Endothelial cell of umbilical vein (primary cell): ENCODE results near the gene THEM5. TPM values are rescaled to one million over a fixed set of nuclear protein-coding genes. Genes with fewer than 3 reads are reported as not detected.

Source experiments
- BruUV-seq: library from RNA; stranded (reverse); fragments of 400-500 nt; replicated peaks from 2 replicates; lab custom pipeline; 2021; lab: Mats Ljungman, UMichigan
- CTCF ChIA-PET: fragments of 300-600, 350-600 bp; sonication (Branson Sonifier 250); formaldehyde crosslinking; loops from one replicate; lab custom pipeline; 2021; ENCODE audit warnings: antibody characterized with exemption, inconsistent platforms; lab: Charles Lee
- POLR2A ChIA-PET: fragments of 300-600, 350-600 bp; sonication (Branson Sonifier 250); formaldehyde crosslinking; loops from one replicate; lab custom pipeline; 2021; ENCODE audit warnings: antibody characterized with exemption, inconsistent platforms; lab: Charles Lee
- DNase-seq: peaks from one replicate; pipeline ENCODE4 v3.0.0-alpha.2; 2011; ENCODE audit warnings: low read depth, low spot score
- FAIRE-seq: peaks from 2 replicates; lab custom pipeline; 2011; peaks lifted over from hg19 to GRCh38; lab: Jason Lieb, UNC
- H2AFZ ChIP-seq: 2 replicates; pipeline ENCODE4 v1.6.0; 2012; ENCODE audit warnings: low read depth, low read length, control low read depth, inconsistent platforms
- H3K27ac ChIP-seq: 2 replicates; pipeline ENCODE4 v1.5.1; 2011; ENCODE audit warnings: low read depth, mild to moderate bottlenecking, control low read depth, low read length, moderate library complexity; ENCODE audit not compliant: insufficient read depth
- H3K27me3 ChIP-seq, 2 experiments: 2 replicates each; pipeline versions ENCODE4 v1.6.0 to v1.6.1; 2011; ENCODE audit warnings: low read length in 2 of 2, mixed read lengths in 1 of 2; ENCODE audit not compliant: control insufficient read depth in 2 of 2, insufficient read depth in 2 of 2
- H3K36me3 ChIP-seq, 2 experiments: 2 replicates in 1 of 2; 3 replicates in 1 of 2; pipeline ENCODE4 v1.5.1; 2011; ENCODE audit warnings: low read length in 2 of 2, mild to moderate bottlenecking in 1 of 2, moderate library complexity in 1 of 2; ENCODE audit not compliant: control insufficient read depth in 2 of 2, insufficient read depth in 2 of 2; ENCODE audit errors: extremely low read depth in 1 of 2
- H3K4me1 ChIP-seq: 3 replicates; pipeline ENCODE4 v1.5.1; 2011; ENCODE audit warnings: mild to moderate bottlenecking, low read length; ENCODE audit not compliant: control insufficient read depth, insufficient read depth; ENCODE audit errors: extremely low read depth
- H3K4me2 ChIP-seq: 2 replicates; pipeline ENCODE4 v1.6.1; 2011; ENCODE audit warnings: low read length, control low read depth, mixed read lengths; ENCODE audit not compliant: insufficient read depth
- H3K4me3 ChIP-seq, 3 experiments: fragments of 200-600 bp in 1 of 3; sonication (generic), shearing (Covaris generic) in 1 of 3; replicated peaks in 1 of 3; 2 replicates each; pipeline ENCODE4 v1.5.1; 2011 to 2016; ENCODE audit warnings: control low read depth in 3 of 3, low read length in 3 of 3, mild to moderate bottlenecking in 2 of 3, inconsistent platforms in 1 of 3, low read depth in 1 of 3, moderate library complexity in 1 of 3; ENCODE audit not compliant: insufficient read depth in 1 of 3
- H3K79me2 ChIP-seq: 2 replicates; pipeline ENCODE4 v1.6.0; 2012; ENCODE audit warnings: low read length, inconsistent platforms; ENCODE audit not compliant: control insufficient read depth, insufficient read depth
- H3K9ac ChIP-seq: replicated peaks from 2 replicates; pipeline ENCODE3; 2011; ENCODE audit warnings: low read length, control low read depth; ENCODE audit not compliant: insufficient read depth; ENCODE audit errors: extremely low read depth
- H3K9me1 ChIP-seq: replicated peaks from 3 replicates; pipeline ENCODE4 v1.6.0; 2011; ENCODE audit warnings: mild to moderate bottlenecking, low read length; ENCODE audit not compliant: control insufficient read depth, insufficient read depth; ENCODE audit errors: extremely low read depth
- H3K9me3 ChIP-seq: replicated peaks from 2 replicates; pipeline ENCODE4 v1.5.1; 2012; ENCODE audit warnings: low read length, inconsistent platforms; ENCODE audit not compliant: control insufficient read depth, insufficient read depth
- H4K20me1 ChIP-seq: replicated peaks from 2 replicates; pipeline ENCODE3; 2011; ENCODE audit warnings: mild to moderate bottlenecking, low read length; ENCODE audit not compliant: control insufficient read depth, insufficient read depth; ENCODE audit errors: extremely low read depth
- CTCF ChIP-seq, 2 donors: IDR thresholded peaks; 1 replicate in 1 of 2; 2 replicates in 1 of 2; pipeline ENCODE4 v1.5.1; 2011; ENCODE audit warnings: low read length in 2 of 2, mild to moderate bottlenecking in 2 of 2, moderate library complexity in 2 of 2, control low read depth in 1 of 2, inconsistent platforms in 1 of 2, low read depth in 1 of 2; ENCODE audit not compliant: insufficient read depth in 1 of 2; ENCODE audit errors: extremely low read depth in 1 of 2
- EZH2 ChIP-seq: IDR thresholded peaks from 2 replicates; pipeline ENCODE4 v1.6.1; 2012; ENCODE audit warnings: borderline replicate concordance, low read depth, mild to moderate bottlenecking, moderate library complexity, low read length, inconsistent platforms; ENCODE audit not compliant: severe bottlenecking
- FOS ChIP-seq: IDR thresholded peaks from 2 replicates; pipeline ENCODE4 v1.6.1; 2011; ENCODE audit warnings: mild to moderate bottlenecking, low read length, moderate library complexity, borderline replicate concordance; ENCODE audit not compliant: insufficient read depth
- GATA2 ChIP-seq: IDR thresholded peaks from 2 replicates; pipeline ENCODE4 v1.7.0; 2011; ENCODE audit warnings: low read depth, mild to moderate bottlenecking, moderate library complexity, mixed read lengths, low read length; ENCODE audit not compliant: insufficient read length, insufficient read depth
- JUN ChIP-seq: IDR thresholded peaks from 2 replicates; pipeline ENCODE4 v1.6.1; 2011; ENCODE audit warnings: borderline replicate concordance, low read depth; ENCODE audit not compliant: insufficient read length, insufficient read depth
- MAX ChIP-seq: IDR thresholded peaks from 2 replicates; pipeline ENCODE4 v1.6.1; 2011; ENCODE audit not compliant: insufficient read depth, insufficient read length
- MYC ChIP-seq: IDR thresholded peaks from one replicate; pipeline ENCODE4 v1.6.1; 2011; ENCODE audit warnings: mild to moderate bottlenecking, low read depth, low read length
- POLR2A ChIP-seq: IDR thresholded peaks from 2 replicates; pipeline ENCODE4 v1.6.1; 2012; ENCODE audit warnings: low read depth, mild to moderate bottlenecking, control low read depth, low read length
- POLR2AphosphoS5 ChIP-seq: IDR thresholded peaks from 2 replicates; pipeline ENCODE4 v1.6.1; 2012; ENCODE audit warnings: low read depth, mild to moderate bottlenecking, control low read depth, low read length, moderate library complexity; ENCODE audit not compliant: insufficient read depth
- dilution Hi-C: fragments of 300-500 bp; cut with MboI; formaldehyde crosslinking; loops from one replicate; pipeline ENCODE4 v1.15.0; 2019; ENCODE audit warnings: low sequenced_read_pairs; ENCODE audit not compliant: extremely low pct_ligation_motif_present
- intact Hi-C: fragments of 100-400 bp; cut with micrococcal nuclease; formaldehyde crosslinking; loops from one replicate; pipeline ENCODE4 v1.10.0; 2022
- polyA plus RNA-seq, 4 experiments: library from polyadenylated mRNA; depleted of rRNA in 3 of 4; stranded (reverse) in 3 of 4; unstranded in 1 of 4; fragments of >200 nt; gene quantifications; 2 replicates each; pipeline versions ENCODE4 v1.2.1 to v1.2.3, GENCODE V29; 2011 to 2012; ENCODE audit warnings: missing spikeins in 1 of 4
- total RNA-seq: library from RNA; stranded (reverse); gene quantifications from 2 replicates; pipeline ENCODE4 v1.2.3, GENCODE V29; 2021

Gene THEM5
- total and polyA plus RNA-seq, 2 donors (not counting 3 experiments of a cell fraction or from before 2014, with no cell fraction given): not detected

GRCh38 chr1:151832318-151832980 lies 21.1 kb downstream of the THEM5 start:
- Histone ChIP-seq H3K9me1 (no peaks in the 10 kb centered on the region), H3K4me3 (no peak overlapping the region), H3K79me2 (no peaks in the 10 kb centered on the region), H3K36me3 (no peaks in the 10 kb centered on the region), H3K27me3 (peaks cover 0 to under 1% of the 10 kb centered on the region in 2 experiments), H3K4me1 (peaks cover 11% of the 10 kb centered on the region), H2AFZ (no peak overlapping the region), H3K9me3 (no peaks in the 10 kb centered on the region), H3K9ac (no peak overlapping the region), H4K20me1 (no peaks in the 10 kb centered on the region), H3K27ac (no peak overlapping the region), H3K4me2 (no peak overlapping the region)
- dilution Hi-C loops (no loop called here), intact Hi-C loops (no loop called here)
- TF ChIP-seq GATA2 (no peak), CTCF (IDR thresholded peaks at IDR 0.05; ENCODE audit: extremely low read depth in 1 of 2, insufficient read depth in 1 of 2, low read depth in 1 of 2, low read length in 2 of 2) (no peak), MAX (no peak), MYC (no peak), POLR2AphosphoS5 (no peak), FOS (no peak), JUN (no peak), EZH2 (no peak), POLR2A (no peak)
- ChIA-PET CTCF (no interaction called here), POLR2A (no interaction called here)
- BruUV-seq: no TSS peak
- FAIRE-seq: no peak
- no peak for DNase-seq
